Stimulated activated memory B cell treated with anti-CD40 and anti-IgM and Interleukin-4, amounts not matched to agents 10 μg/mL and 1 μg/mL and 100 μg/mL, for 72 hours (primary cell): ENCODE results near the gene SLC25A26.
A peak's percentile ranks its signal among the peaks of the same experiment; 100 is the strongest.

Experiments used
- ATAC-seq: fragments of 150-1000 bp; cut with Tn5 transposase; 2 replicates; pipeline ENCODE4 v1.10.0; 2021
- H3K27ac Mint-ChIP-seq: one replicate; pipeline ENCODE4 v1.8.0; 2022; ENCODE audit warnings: mild to moderate bottlenecking, mixed read lengths
- H3K27me3 Mint-ChIP-seq: one replicate; pipeline ENCODE4 v1.8.0; 2022; ENCODE audit warnings: mixed read lengths
- H3K36me3 Mint-ChIP-seq: one replicate; pipeline ENCODE4 v1.8.0; 2022; ENCODE audit warnings: mixed read lengths
- H3K4me1 Mint-ChIP-seq: one replicate; pipeline ENCODE4 v1.8.0; 2022; ENCODE audit warnings: mixed read lengths
- H3K4me3 Mint-ChIP-seq: one replicate; pipeline ENCODE4 v1.8.0; 2022; ENCODE audit warnings: mild to moderate bottlenecking, moderate library complexity, mixed read lengths
- H3K9me3 Mint-ChIP-seq: one replicate; pipeline ENCODE4 v1.8.0; 2022; ENCODE audit warnings: mixed read lengths

The SLC25A26 gene

DNA sequence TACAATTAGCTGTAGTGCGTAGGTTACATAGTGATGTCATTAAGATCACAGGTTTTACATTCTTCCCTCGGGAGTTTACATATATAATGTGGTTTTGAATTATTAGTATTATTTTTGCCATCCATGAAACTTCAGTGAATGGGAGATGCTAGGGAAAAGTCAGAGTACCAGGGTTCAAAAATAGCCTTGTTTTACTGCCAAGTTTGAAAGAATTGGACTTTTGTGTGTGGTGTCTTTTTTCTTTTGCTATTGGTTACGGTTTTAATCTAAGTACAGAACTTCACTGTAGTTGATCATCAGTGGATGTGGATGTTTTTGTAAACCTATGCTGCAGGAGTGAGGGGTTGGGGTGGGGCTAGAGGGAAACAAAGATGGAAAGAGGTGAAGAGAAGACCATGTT lies 20.7 kb downstream of the SLC25A26 start:
- Mint-ChIP-seq H3K27ac (no peak overlapping the region), H3K36me3 (peaks cover 39% of the 10 kb centered on the region), H3K4me1 (peaks cover 18% of the 10 kb centered on the region), H3K9me3 (peaks cover 9% of the 10 kb centered on the region), H3K27me3 (no peaks in the 10 kb centered on the region), H3K4me3 (no peak overlapping the region)
- ATAC-seq: no peak

DNA sequence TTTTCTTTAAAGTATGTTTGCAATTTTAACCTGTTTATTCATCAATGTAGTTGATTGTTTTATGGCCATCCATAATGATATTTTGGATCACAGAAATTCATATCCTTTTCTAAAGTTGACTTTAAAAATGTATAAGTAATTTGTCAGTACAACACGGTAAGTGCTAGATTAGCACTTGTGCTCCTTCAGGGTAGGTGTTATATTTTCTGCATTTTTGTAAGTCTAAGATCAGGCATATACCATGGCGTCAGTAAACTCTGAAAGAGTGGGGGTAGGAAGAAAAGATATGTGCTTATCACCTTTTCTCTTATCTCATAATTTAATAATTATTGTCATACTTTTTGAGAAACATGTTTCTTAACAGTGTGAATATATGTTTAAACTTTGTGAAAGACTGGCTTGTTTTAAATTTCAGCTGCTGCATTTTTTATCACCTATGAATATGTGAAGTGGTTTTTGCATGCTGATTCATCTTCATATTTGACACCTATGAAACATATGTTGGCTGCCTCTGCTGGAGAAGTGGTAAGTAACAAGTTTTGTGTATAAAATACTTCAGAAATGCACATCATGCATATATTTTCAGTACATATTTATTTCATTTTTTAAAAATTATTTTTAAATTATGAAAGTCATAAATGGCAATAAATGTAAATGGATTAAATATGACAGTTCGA lies 22.1 kb downstream of the SLC25A26 start:
- Mint-ChIP-seq H3K4me3 (no peak overlapping the region), H3K36me3 (peaks cover 31% of the 10 kb centered on the region), H3K4me1 (peaks cover 18% of the 10 kb centered on the region), H3K27ac (no peak overlapping the region), H3K27me3 (no peaks in the 10 kb centered on the region), H3K9me3 (peaks cover 9% of the 10 kb centered on the region)
- ATAC-seq: no peak

DNA sequence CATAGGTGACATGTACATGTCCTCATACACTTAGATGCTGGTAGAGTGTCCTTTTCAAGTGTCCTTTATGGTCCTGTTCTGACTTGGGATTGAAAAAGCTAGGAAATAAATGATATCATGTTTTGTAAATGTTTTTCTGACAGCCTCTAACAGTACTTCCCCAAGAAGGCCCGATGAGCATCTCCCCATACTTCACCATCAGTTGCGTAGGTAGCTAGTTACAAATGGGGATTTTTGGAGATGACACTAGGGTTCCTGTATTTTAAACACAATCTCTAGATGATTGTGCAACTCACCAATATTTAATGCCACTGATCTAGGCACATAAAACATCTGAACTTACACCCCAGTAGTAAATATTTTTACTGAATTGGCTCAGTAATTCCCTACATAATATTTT lies 27.8 kb downstream of the SLC25A26 start:
- Mint-ChIP-seq H3K4me3 (no peak overlapping the region), H3K9me3 (no peaks in the 10 kb centered on the region), H3K4me1 (no peaks in the 10 kb centered on the region), H3K36me3 (peaks cover 38% of the 10 kb centered on the region), H3K27me3 (no peaks in the 10 kb centered on the region), H3K27ac (no peak overlapping the region)
- ATAC-seq: no peak

DNA sequence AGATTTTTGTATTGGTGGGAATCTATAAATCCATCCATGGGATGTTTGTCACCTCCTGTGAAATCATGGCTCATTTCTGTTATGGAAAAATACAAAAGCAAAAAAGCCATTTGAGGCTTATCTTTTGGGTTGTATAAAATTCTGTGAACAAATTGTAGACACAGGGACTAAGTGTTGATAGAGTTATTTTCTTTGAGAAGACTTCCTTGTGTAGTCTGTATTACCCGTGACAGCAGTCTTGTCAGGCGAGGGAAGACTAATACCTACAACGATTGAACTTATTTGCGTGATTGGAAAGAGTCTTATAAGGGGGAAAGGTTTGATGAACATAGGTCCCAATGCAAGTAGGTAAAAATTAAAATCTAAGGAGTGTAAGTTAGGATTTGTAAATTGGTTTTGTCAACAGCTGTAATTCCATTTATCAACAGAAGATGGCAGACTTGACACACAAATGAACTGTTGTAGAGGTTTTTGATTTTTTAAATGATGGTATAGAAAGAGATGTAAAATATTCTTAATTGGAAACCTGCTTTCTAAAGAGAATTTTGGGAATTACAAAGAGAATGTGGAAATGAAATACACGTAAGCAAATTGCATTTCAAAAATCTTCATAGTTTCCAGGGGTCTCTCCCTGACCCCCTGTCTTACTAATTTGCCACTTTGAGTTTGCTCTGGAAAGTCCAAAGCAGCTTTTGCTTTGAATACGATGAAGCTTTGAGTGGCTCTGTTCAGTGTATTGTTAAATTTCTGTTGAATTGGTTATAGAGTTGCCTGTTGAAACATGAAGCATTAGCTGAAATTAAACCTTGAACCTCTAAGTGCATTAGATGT lies 33.2 kb downstream of the SLC25A26 start:
- peaks cover 41% of the 10 kb centered on the region for H3K36me3 Mint-ChIP-seq
- no peaks in the 10 kb centered on the region for H3K27me3 Mint-ChIP-seq
- H3K27ac Mint-ChIP-seq: no peak overlapping the region
- no peaks in the 10 kb centered on the region for H3K9me3 Mint-ChIP-seq
- peaks cover 15% of the 10 kb centered on the region for H3K4me1 Mint-ChIP-seq
- no peak for ATAC-seq
- H3K4me3 Mint-ChIP-seq: no peak overlapping the region

DNA sequence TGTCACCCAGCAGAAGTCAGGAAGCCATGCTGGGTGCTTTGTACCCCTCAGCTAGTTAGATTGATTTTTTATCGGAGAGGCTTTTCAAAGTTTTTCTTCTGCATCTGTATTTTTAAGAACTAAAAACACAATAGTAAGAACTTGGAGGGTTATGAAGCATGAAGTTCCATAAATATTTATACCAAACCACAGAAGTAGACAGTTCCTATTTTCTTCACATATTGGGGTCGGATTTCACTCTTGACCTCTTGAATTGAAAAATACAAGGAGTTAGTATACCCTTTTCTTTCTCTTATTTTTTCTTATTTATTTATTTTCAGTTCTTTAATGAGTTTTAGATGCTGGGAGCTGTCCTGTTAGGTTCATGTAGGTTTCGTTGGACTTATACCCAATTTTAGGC lies 35.1 kb downstream of the SLC25A26 start:
- H3K4me1 Mint-ChIP-seq: peaks cover 15% of the 10 kb centered on the region
- ATAC-seq: no peak
- H3K27ac Mint-ChIP-seq: no peak overlapping the region
- H3K9me3 Mint-ChIP-seq: no peaks in the 10 kb centered on the region
- peaks cover 36% of the 10 kb centered on the region for H3K36me3 Mint-ChIP-seq
- no peak overlapping the region for H3K4me3 Mint-ChIP-seq
- no peaks in the 10 kb centered on the region for H3K27me3 Mint-ChIP-seq

DNA sequence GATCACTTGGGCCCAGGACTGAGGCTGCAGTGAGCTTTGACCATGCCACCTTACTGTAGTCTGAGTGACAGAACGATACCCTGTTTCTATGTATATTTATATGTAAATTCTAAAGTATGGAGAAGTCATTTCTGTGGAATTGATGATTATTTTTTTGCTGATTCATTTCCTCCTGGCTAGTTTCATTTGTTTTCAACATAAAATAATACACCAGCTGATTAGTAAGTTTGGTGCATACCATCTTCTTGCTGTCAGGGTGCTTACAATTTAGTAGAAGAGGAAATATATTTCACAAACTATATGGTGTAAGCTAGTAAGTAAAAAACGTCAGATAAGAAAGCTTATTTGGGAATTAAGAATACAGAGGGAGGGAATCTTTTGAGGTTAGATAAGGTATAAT lies 36.0 kb downstream of the SLC25A26 start:
- Mint-ChIP-seq H3K4me3 (no peak overlapping the region), H3K9me3 (no peaks in the 10 kb centered on the region), H3K4me1 (peaks cover 15% of the 10 kb centered on the region), H3K36me3 (peaks cover 32% of the 10 kb centered on the region), H3K27ac (no peak overlapping the region), H3K27me3 (no peaks in the 10 kb centered on the region)
- no peak for ATAC-seq

DNA sequence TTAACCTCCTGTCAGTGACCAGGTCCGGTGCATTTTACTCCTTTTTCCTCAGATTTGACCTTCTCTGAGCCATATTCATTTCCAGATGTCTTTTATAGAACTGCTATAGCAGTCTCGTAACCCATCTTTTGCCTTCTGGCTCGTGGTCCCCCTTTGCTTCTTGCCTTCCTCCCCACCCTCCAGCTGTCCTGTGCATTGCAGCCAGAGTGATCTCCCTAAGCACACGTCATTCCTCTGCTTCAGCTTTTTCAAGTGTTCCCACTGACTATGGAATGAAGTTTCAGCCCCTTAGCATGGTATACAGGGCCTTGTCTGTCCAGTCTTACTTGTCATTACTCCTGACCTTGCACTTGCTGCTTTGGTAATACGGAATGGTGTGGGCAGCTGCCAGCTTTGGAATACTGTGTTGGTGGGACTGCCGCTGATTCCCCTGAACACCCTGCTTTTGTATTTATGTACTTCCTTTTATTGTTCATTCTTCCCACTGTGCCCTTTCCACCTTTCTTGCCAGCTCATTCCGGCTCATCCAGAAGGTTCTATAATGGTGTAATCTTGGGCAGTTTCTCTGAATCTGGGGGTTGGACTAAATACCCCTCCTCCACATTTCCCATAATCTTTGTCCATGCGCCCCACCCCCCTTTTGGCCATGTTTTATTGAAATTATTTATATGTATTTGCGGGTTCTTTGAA lies 38.9 kb downstream of the SLC25A26 start:
- Mint-ChIP-seq H3K27ac (no peak overlapping the region), H3K27me3 (no peaks in the 10 kb centered on the region), H3K9me3 (no peaks in the 10 kb centered on the region), H3K4me3 (no peak overlapping the region), H3K36me3 (peaks cover 38% of the 10 kb centered on the region), H3K4me1 (peaks cover 11% of the 10 kb centered on the region)
- ATAC-seq: no peak

DNA sequence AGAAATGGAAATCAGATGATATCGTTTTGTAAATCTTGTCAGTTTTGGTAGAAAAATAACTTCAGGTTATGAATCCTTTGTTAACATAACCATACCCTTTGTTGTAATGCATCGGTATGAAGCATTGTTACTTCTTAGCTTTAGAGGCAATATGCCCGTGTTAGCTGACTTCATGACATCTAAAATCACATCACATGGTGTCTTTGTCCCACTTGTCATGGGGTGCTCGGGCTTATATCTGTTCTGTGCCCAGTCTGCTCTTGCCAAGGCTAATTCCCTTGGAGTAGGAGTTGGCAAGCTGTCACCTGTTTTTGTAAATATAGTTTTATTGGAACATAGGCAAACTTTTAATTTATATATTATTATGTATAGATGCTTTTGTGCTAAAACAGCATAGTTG lies 39.6 kb downstream of the SLC25A26 start:
- H3K4me3 Mint-ChIP-seq: no peak overlapping the region
- no peaks in the 10 kb centered on the region for H3K27me3 Mint-ChIP-seq
- no peaks in the 10 kb centered on the region for H3K9me3 Mint-ChIP-seq
- no peak overlapping the region for H3K27ac Mint-ChIP-seq
- H3K4me1 Mint-ChIP-seq: peaks cover 4% of the 10 kb centered on the region
- ATAC-seq: no peak
- peaks cover 40% of the 10 kb centered on the region for H3K36me3 Mint-ChIP-seq

DNA sequence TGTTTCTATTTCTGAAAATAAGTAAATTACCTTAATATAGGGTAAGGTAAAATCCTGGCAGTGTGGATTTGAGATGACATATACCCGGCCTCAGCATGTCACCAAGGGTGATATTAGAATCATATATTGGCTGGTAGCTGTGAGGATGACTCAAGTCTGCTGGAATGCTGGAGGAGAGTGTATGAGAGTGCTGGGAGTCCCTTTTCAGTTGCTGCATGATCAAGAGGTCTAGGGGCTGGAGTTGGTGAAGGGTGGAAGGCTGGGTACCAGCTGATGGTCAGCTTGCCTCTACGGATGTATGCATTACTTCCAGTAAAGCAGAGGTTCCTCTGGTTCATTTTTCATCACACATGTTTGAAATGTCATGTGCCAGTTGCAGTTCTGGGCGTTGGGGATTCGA lies 40.6 kb downstream of the SLC25A26 start:
- Mint-ChIP-seq H3K9me3 (no peaks in the 10 kb centered on the region), H3K27me3 (no peaks in the 10 kb centered on the region), H3K4me3 (no peak overlapping the region), H3K27ac (no peak overlapping the region), H3K4me1 (peaks cover 2% of the 10 kb centered on the region), H3K36me3 (peaks cover 40% of the 10 kb centered on the region)
- ATAC-seq: no peak

DNA sequence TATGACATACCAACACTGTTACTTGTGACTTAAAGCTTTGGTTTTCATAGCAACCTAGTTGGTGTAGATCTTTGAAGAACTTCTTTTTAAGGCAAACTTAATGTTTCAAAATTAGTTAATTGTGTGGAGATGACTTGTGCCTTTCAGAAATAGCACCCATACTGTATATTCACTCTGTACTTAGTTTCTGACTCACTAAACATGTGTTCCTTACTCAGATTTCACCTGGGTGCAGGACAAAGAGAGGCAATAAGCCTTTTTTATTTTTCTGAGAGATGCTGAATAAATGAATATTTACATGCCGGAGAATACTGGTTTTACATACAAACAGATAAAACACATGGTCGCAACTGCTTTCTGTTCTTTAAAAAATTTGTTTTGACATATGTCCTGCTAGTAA lies 44.8 kb downstream of the SLC25A26 start:
- Mint-ChIP-seq H3K27ac (no peak overlapping the region), H3K4me3 (no peak overlapping the region), H3K9me3 (no peaks in the 10 kb centered on the region), H3K36me3 (peaks cover 44% of the 10 kb centered on the region), H3K27me3 (no peaks in the 10 kb centered on the region), H3K4me1 (peaks cover 18% of the 10 kb centered on the region)
- ATAC-seq: no peak

DNA sequence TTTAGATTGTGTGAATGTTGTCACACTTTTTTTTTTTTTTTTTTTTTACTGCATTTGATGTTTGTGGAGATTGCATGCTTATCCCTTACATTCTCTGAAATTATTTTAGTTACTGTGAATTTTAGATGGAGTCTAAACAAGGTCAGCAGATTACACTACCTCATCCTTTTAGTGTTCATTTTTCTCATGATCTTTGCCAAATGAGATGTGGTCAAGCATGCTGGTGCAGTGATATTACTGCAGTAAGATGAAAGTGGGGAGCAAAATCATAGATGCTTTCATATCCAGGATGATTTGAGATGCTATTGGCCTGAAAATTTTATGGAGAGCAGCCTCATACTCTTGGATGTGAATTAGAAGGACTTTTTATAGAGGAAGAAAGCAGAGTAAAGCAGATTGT lies 45.8 kb downstream of the SLC25A26 start:
- H3K4me3 Mint-ChIP-seq: no peak overlapping the region
- H3K27me3 Mint-ChIP-seq: no peaks in the 10 kb centered on the region
- peaks cover 45% of the 10 kb centered on the region for H3K36me3 Mint-ChIP-seq
- H3K9me3 Mint-ChIP-seq: no peaks in the 10 kb centered on the region
- no peak overlapping the region for H3K27ac Mint-ChIP-seq
- no peak for ATAC-seq
- H3K4me1 Mint-ChIP-seq: peaks cover 18% of the 10 kb centered on the region

DNA sequence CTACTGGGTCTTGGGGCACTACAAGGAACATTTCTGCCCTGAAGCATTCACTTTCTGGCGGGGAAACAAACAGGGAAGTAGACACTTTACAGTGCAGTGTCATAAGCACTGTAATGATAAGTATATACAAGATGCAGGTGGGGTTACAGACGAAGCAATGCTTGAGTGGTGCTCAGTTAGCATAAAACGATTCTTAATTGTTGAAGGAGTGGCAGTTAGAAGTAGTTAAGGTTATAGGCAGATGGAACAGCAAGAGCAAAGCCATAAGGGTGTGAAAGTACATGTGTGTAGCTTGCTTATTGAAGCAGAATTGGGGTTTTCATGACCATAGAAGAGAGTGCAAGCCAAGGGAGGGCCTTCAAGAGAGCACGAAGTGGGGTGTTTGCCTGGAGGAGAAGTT lies 46.2 kb downstream of the SLC25A26 start:
- Mint-ChIP-seq H3K27me3 (no peaks in the 10 kb centered on the region), H3K9me3 (no peaks in the 10 kb centered on the region), H3K4me3 (no peak overlapping the region), H3K27ac (no peak overlapping the region), H3K4me1 (peaks cover 18% of the 10 kb centered on the region), H3K36me3 (peaks cover 44% of the 10 kb centered on the region)
- ATAC-seq: peak; percentile 74

DNA sequence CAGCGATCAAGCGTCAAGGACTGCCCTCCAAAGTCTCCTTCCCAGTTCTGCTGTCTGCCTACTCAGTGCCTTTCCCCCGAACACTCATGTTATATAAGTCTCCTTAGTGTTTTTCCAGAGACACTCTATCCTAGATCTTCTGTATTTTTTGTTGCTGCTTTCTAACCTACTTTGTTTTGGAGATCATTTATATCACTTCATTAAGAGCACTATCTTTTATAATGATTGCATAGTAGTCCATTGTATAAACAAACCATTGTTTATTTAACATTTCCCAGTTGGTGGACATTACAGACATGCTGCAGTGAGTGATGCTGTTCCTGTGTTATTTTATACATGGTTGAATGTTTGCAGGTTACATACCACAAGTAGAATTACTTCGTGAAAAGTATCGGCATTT lies 47.1 kb downstream of the SLC25A26 start:
- no peak for ATAC-seq
- H3K36me3 Mint-ChIP-seq: peaks cover 44% of the 10 kb centered on the region
- peaks cover 18% of the 10 kb centered on the region for H3K4me1 Mint-ChIP-seq
- H3K27ac Mint-ChIP-seq: no peak overlapping the region
- H3K9me3 Mint-ChIP-seq: no peaks in the 10 kb centered on the region
- no peaks in the 10 kb centered on the region for H3K27me3 Mint-ChIP-seq
- no peak overlapping the region for H3K4me3 Mint-ChIP-seq

DNA sequence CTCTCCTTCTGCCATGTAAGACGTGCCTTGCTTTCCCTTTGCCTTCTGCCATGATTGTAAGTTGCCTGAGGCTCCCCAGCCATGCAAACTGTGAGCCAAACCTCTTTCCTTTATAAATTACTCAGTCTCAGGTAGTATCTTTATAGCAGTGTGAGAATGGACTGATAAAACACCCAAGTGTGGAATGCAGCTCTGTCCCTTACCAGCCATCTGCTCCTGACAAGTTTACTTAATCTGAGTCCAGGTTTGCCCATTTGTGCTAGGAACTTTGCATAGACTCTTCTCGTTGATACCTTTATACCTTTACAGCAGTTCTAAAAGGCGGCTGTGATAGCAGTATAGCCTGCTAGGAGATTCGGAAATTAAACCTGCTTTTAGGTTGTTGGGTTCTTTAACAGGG lies 48.1 kb downstream of the SLC25A26 start:
- ATAC-seq: no peak
- peaks cover 44% of the 10 kb centered on the region for H3K36me3 Mint-ChIP-seq
- no peaks in the 10 kb centered on the region for H3K27me3 Mint-ChIP-seq
- H3K4me3 Mint-ChIP-seq: no peak overlapping the region
- no peaks in the 10 kb centered on the region for H3K9me3 Mint-ChIP-seq
- H3K4me1 Mint-ChIP-seq: peaks cover 18% of the 10 kb centered on the region
- H3K27ac Mint-ChIP-seq: no peak overlapping the region

DNA sequence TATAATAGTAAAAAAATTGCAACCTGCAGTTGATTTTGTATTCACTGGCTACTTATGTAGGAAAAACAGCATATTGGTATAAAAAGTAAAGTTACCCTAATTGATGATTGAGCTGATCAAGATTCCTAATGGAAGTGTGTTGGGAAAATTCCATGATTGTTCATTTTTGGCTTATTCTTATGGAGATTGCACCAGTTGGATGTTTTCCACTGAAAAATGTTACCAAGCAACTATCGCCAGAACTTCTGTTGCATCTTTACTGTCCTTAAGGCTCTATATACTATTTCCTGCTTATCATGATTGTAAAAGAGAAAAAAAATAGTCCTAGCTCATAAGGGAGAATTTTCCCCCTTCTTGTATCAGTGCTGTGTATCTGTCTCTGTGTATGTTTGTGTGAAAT lies 48.6 kb downstream of the SLC25A26 start:
- Mint-ChIP-seq H3K27me3 (no peaks in the 10 kb centered on the region), H3K27ac (no peak overlapping the region), H3K4me3 (no peak overlapping the region), H3K4me1 (peaks cover 18% of the 10 kb centered on the region), H3K36me3 (peaks cover 40% of the 10 kb centered on the region), H3K9me3 (no peaks in the 10 kb centered on the region)
- no peak for ATAC-seq

DNA sequence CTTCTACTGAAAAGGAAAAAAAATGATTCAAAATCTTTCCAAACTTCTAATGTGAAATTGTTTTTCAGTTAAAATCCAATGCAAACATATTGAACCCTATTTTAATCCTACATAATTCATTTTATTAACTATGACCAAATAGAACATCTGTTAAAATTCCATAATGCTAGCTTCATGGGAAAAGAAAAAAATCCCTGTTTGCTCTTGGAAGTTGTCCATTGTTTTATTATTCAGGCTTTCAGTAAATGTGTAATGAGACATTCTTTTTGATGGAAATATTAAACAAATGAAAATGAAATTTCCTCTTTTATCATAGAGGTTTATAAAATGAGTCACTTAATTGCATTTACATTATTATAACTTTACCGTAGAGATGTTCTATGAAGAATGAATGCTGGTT lies 49.5 kb downstream of the SLC25A26 start:
- H3K27me3 Mint-ChIP-seq: no peaks in the 10 kb centered on the region
- no peak overlapping the region for H3K27ac Mint-ChIP-seq
- peaks cover 18% of the 10 kb centered on the region for H3K4me1 Mint-ChIP-seq
- H3K4me3 Mint-ChIP-seq: no peak overlapping the region
- no peaks in the 10 kb centered on the region for H3K9me3 Mint-ChIP-seq
- ATAC-seq: no peak
- H3K36me3 Mint-ChIP-seq: peaks cover 34% of the 10 kb centered on the region
